Mucosa of gallbladder (tissue), 1 donor: Measurements from ENCODE around the gene TTC33. TPM values are rescaled to one million over a fixed set of nuclear protein-coding genes. Genes with fewer than 3 reads are reported as not detected.
"Not testable (repeated sequence)": the region's sequence is repeated elsewhere in the genome, so short reads cannot be mapped to it uniquely, and the experiment has no call there.

Experiments used
- DNase-seq: peaks from one replicate; pipeline ENCODE4 v3.0.0-alpha.2; 2020; ENCODE audit warnings: low spot score
- total RNA-seq: library from RNA; stranded (reverse); gene quantifications from one replicate; pipeline ENCODE4 v1.2.1, GENCODE V29; 2021
- donor health status: DM: no; HTN: no; CAD: no.

TTC33 gene
- total RNA-seq = 17.6 TPM

GRCh38 chr5:40755407-40756365 is at the start of gene TTC33:
TSS of gene TTC33 (minus strand) at chr5:40755961. CDS start at chr5:40747018, 8,943 bp downstream.
- DNase-seq = peak; percentile 96

- DNase-seq = no peak
These were observed 46.2 kb upstream of the TTC33 start for GRCh38 chr5:40801771-40802562.

- no peak for DNase-seq
These were observed 43.5 kb upstream of the TTC33 start for GRCh38 chr5:40799258-40799657.

GRCh38 chr5:40798801-40799210 is 43.0 kb upstream of the TTC33 start:
- no peak for DNase-seq

GRCh38 chr5:40798012-40798800 is 42.4 kb upstream of the TTC33 start, which contains the start of gene PRKAA1:
TSS of gene PRKAA1 (minus strand) at chr5:40798374. CDS start at chr5:40798189, 185 bp downstream.
- DNase-seq = peak; percentile 90

- DNase-seq = peak; percentile 74
These were observed 41.7 kb upstream of the TTC33 start for GRCh38 chr5:40797273-40798011.

GRCh38 chr5:40796487-40796889 is 40.7 kb upstream of the TTC33 start:
- no peak for DNase-seq

GRCh38 chr5:40794877-40795276 is 39.1 kb upstream of the TTC33 start:
- not testable (repeated sequence) for DNase-seq

- not testable (repeated sequence) for DNase-seq
These were observed 38.6 kb upstream of the TTC33 start for GRCh38 chr5:40794340-40794739.

GRCh38 chr5:40792691-40793090 is 36.9 kb upstream of the TTC33 start:
- DNase-seq = not testable (repeated sequence)

- DNase-seq = no peak
These were observed 36.0 kb upstream of the TTC33 start for GRCh38 chr5:40791715-40792139.

- no peak for DNase-seq
These were observed 35.3 kb upstream of the TTC33 start for GRCh38 chr5:40790947-40791593.

GRCh38 chr5:40788941-40789340 is 33.2 kb upstream of the TTC33 start:
- not testable (repeated sequence) for DNase-seq

- no peak for DNase-seq
These were observed 32.2 kb upstream of the TTC33 start for GRCh38 chr5:40787986-40788385.

GRCh38 chr5:40786664-40787063 is 30.9 kb upstream of the TTC33 start:
- DNase-seq = not testable (repeated sequence)

- DNase-seq = no peak
These were observed 29.2 kb upstream of the TTC33 start for GRCh38 chr5:40784916-40785315.

- no peak for DNase-seq
These were observed 28.4 kb upstream of the TTC33 start for GRCh38 chr5:40784027-40784653.

GRCh38 chr5:40781843-40782409 is 26.2 kb upstream of the TTC33 start:
- peak; percentile 14 for DNase-seq

GRCh38 chr5:40780858-40781257 is 25.1 kb upstream of the TTC33 start:
- DNase-seq = no peak
